Hematopoietic multipotent progenitor cell (in vitro differentiated cells): ENCODE data around the gene KMT2E. TPM values are rescaled to one million over a fixed set of nuclear protein-coding genes. Genes with fewer than 3 reads are reported as not detected.

Source experiments
- DNase-seq, 3 donors: peaks; one replicate each; pipeline ENCODE4 v3.0.0-alpha.2; 2011 to 2015; ENCODE audit warnings: low read depth in 2 of 3, low spot score in 2 of 3
- total RNA-seq: library from RNA; depleted of rRNA; stranded (reverse); fragments of >200 nt; gene quantifications from one replicate; pipeline ENCODE4 v1.2.3, GENCODE V29; 2012

Gene KMT2E
- total RNA-seq, 1 donor, result 159 TPM

- DNase-seq, result peak in 2 of 3 donors; percentile 8 to 52
Measured at GRCh38 chr7:105118612-105119600, 104.9 kb downstream of the KMT2E start.

- DNase-seq, result no peak
Measured at GRCh38 chr7:105122619-105123018, 108.6 kb downstream of the KMT2E start.

GRCh38 chr7:105125745-105126144 is 111.7 kb downstream of the KMT2E start:
- no peak for DNase-seq

DNA sequence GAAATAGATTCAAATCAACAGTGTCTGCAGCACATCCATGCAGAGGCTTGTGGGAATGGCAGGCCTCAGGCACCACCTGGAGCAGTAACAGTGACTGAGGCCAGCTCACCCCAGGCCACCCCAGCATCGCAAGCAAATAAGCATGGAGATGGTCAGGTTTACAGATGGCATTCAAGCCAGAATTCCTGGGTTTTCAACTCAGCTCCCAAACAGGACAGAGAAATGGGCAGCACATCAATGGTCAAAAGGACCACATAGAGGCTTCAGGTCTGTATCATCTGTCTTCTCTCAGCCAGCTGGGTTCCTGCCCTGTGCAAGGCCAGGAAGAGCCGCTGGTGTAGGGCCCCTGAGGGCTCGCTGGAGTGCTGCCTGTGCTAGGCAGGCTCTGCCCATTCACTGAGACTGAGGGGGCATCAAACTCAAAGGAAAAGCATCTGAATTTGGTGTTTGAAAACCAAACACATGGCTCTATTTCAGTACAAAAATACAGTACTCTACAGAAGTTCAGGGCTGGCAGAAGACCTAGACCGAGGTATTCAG is 112.5 kb downstream of the KMT2E start:
- no peak for DNase-seq

- DNase-seq, result no peak
Measured at GRCh38 chr7:105127179-105127578, 113.2 kb downstream of the KMT2E start.

DNA sequence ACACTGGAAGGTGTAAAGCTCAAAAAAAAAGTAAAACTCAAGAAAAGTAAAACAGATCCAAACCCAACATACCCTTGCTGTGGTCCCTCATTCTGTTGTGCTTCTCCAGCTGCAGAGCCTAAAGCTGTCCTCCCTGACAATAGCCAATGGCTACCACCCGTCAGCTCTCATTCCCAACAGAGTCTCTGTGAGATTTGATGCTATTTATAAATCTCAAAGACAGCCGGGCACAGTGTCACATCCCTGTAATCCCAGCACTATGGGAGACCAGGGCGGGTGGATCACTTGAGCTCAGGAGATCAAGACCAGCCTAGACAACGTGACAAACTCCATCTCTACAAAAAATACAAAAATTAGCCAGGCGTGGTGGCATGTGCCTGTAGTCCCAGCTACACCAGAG is 116.0 kb downstream of the KMT2E start:
- no peak for DNase-seq

GRCh38 chr7:105130580-105130979 is 116.6 kb downstream of the KMT2E start:
- DNase-seq, result no peak

DNA sequence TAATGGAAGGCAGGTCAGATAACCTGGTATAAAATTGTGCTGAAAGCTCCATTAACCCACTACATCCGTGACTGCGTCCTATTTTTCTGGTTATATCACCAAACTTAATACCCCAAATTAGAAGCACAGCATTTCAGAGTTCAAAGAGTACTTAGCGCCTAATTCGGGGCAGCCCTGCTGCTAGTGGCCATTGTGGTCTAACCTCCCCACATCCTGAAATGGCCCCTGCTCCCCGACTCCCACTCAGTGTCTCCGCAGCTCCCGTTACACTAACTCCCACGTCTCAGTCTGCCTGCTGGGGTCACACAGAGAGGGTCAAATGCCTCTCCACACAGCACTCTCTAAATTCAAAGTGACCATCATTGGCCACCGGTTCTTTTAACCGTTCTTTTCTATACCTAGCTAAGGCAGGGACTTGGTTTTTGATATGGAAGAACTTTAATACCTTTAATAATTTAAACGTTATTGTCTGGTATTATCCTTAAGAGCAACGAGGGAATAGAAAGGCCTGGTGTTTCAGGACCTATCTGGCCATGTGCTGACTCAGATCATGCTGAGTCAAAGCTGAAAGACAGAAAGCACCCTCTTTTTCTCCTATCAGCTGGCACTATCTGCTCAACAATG is 117.1 kb downstream of the KMT2E start:
- no peak for DNase-seq

GRCh38 chr7:105131890-105132289 is 117.9 kb downstream of the KMT2E start:
- DNase-seq, result no peak

- DNase-seq, result no peak
Measured at GRCh38 chr7:105132335-105132734, 118.3 kb downstream of the KMT2E start.

GRCh38 chr7:105132835-105133234 is 118.8 kb downstream of the KMT2E start:
- no peak for DNase-seq

DNA sequence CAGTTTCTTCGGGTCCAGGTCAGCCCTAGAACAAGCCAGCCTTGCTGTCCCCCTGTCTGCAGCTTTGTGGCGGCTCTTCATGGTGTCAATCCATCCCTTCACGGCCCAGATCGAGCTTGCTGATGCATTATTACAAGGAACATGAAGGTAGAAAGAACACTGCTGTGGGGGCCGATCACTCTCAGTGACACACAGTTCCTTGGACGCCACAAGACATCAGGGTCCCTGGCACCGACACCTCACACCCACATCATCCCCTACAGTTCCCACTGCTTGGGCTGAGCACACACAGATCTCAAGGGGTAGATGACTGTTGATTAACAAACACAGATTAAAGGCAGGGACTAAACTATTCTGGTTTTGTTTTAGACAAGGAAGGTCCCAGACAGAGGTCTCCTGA is 119.4 kb downstream of the KMT2E start:
- DNase-seq, result no peak

DNA sequence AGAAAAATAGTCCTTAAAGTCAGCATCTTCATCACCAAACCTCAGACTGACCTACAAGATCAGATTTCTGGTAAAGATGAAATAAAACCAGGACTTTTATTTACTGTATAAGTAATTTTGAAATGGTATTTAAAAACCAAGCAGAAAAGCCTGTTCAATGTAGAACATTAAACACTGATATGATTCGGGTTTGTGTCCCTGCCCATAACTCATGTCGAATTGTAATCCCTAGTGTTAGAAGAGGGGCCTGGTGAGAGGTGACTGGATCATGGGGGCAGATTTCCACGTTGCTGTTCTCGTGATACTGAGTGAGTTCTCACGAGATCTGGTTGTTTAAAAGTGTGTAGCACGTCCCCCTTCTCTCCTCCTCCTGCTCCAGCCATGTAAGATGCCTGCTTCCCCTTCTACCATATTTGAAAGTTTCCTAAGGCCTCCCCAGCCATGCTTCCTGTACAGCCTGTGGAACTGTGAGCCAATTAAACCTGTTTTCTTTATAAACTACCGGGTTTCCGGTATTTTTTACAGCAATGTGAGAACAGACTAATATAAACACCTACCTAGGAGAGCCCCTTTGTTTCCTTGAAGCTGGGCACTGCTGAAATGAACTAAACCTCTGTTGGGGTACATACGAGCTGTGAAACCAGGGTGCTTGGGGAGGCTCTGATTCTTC is 120.1 kb downstream of the KMT2E start:
- DNase-seq, result no peak

DNA sequence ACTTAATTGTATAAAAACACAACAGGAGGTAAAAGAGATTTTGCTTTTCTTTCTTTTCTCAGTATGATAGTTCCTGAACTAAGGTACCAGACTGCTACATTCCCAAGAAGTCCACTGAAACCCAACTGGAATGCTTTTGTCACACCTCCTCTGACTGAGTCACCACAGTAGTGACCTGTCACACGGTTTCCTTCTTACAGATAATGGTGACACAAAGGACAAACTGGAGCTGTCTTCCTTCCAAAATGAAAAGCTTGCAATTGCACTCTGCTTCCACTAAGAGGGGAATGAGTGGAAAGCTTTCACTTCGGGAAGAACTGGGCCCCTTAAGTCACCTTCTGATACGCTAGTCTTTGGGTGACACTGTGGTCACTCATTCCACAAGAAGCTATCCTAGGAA is 122.2 kb downstream of the KMT2E start:
- no peak for DNase-seq

DNA sequence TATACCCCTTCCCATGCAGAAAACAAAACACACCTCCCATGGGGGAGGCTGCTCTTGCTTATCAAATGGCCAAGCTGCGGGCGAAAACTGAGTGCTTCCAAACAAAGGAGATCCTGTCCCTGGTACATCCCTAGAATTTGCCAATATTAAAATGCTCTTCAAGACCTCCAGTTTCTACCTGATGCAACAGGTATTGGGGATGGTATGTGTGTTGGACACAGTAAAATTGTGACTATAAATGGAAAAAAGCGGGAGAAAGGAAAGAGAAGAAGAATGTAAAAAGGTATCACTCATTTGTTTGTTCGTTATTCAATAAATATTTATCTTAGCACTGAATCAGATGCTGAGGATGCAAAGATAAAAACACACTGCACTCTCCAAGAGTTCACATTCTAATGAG is 123.9 kb downstream of the KMT2E start:
- no peak for DNase-seq

- no peak for DNase-seq
Measured at GRCh38 chr7:105139381-105139780, 125.4 kb downstream of the KMT2E start.

- DNase-seq, result peak in 1 of 3 donors; percentile 22
Measured at GRCh38 chr7:105141068-105141467, 127.1 kb downstream of the KMT2E start.

DNA sequence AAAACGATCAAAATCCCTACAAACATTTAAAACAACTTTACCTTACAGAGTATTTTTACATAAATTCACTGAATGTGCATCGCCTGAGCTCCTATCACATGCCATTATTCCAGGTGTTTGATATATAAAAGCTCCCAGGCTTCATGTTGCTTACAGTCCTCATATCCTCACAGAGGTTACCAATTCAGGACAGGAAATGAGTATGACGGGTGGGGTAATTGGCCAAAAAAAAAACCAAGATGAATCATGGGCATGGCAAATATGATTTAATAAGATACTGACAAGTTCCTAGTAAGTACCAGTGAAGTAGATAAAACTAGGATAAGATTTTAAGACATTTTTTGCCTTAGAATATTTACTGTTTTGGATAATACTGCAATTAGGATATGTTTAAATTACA is 135.8 kb downstream of the KMT2E start:
- DNase-seq, result no peak

DNA sequence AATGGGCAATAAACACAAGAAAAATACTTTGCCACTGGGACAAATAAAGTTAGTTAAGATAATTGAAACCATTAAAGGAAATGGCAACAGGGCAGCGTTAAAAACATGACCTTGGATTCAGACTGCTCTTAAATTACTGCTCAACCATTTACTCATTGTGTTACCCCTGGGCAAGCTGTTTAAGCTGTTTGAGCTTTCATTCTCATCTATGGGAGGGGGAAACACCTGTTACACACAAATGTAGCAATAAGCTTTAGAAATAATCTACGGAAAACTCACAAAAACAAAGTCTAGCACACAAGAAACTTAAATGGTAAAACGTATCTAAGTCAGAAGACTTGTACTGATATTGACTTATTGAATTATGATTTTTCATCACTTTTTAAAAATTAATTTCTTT is 137.1 kb downstream of the KMT2E start:
- no peak for DNase-seq

DNA sequence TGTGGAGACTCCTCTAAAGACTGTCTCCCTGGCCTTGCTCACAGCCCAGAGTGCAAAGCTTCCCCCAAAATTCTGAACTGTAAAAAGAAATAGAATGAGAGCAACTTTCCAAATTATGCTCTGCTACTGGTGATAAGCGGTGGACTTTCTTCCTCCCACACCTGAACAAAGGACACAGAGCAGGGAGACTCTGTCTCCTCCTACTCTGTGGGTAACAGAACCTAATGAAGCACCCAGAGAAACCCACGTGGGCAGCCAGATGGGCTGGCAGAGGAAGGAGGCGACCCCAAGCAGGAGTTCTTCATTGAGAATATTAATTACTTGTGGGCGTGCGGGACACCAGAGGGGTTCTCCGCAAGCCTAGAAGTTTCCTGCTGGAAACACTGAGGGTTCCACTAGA is 139.5 kb downstream of the KMT2E start:
- no peak for DNase-seq

GRCh38 chr7:105154084-105154483 is 140.1 kb downstream of the KMT2E start:
- DNase-seq, result no peak
